HG03280 (cell line): ENCODE results near the gene RNF39.
"Not testable (repeated sequence)": the region's sequence is repeated elsewhere in the genome, so short reads cannot be mapped to it uniquely, and the experiment has no call there.

Source experiments
- ATAC-seq: cut with Tn5 transposase; IDR thresholded peaks from one replicate; pipeline ENCODE4 v1.9.1; 2021; ENCODE audit warnings: mild to moderate bottlenecking, moderate library complexity; ENCODE audit not compliant: unreplicated experiment

Gene RNF39

DNA sequence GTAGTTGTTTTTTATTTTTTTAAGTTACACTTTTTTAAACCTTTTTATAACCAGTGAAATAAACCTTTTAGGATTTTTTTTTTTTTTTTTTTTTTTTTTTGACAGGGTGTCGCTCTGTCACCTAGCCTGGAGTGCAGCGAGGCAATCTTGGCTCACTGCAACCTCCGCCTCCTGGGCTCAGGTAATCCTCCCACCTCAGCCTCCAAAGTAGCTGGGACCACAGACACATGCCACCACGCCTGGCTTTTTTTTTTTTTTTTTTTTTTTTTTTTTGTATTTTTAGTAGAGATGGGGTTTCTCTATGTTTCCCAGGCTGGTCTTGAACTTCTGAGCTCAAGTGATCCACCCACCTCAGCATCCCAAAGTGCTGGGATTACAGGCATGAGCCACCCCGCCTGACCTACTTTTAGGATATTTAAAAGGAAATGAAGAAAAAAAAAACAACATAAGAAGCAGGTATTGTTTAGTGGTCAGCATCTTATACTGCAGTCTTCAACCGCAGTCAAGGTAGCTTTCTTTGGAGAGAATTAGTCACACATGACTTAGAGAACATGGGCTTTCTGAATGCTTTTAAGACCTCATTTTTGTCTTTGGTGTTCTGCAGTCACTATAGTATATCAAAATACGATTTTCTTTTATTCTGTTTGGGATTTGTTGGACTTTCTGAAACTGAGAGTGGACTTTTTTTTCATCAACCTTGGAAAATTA is 12.9 kb downstream of the RNF39 start:
- no peak for ATAC-seq

DNA sequence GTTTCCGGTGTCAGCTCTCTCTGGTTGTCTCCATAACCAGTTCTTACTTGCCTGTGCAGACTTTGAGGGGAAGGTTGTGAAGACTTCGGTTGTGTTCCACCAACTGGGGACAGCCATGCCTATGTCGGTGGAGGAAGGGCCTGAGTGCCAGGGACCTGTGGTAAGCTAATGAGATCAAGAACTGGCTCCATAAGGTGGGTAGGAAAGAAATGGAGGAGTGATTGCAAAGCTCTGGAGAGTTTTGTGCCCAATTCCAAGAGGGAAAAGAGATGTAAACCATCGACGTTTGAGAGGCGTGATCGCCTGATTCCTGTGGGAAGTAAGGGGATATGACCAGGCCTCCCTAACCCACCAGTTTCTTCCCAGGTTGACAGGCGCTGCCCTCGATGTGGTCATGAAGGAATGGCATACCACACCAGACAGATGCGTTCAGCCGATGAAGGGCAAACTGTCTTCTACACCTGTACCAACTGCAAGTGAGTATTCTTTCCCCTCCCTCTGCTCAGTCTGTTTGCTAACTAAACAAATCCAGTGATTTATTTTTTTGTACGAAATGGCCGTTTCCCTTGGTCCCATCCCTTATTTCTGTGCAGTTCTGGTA is 13.6 kb downstream of the RNF39 start:
- no peak for ATAC-seq

DNA sequence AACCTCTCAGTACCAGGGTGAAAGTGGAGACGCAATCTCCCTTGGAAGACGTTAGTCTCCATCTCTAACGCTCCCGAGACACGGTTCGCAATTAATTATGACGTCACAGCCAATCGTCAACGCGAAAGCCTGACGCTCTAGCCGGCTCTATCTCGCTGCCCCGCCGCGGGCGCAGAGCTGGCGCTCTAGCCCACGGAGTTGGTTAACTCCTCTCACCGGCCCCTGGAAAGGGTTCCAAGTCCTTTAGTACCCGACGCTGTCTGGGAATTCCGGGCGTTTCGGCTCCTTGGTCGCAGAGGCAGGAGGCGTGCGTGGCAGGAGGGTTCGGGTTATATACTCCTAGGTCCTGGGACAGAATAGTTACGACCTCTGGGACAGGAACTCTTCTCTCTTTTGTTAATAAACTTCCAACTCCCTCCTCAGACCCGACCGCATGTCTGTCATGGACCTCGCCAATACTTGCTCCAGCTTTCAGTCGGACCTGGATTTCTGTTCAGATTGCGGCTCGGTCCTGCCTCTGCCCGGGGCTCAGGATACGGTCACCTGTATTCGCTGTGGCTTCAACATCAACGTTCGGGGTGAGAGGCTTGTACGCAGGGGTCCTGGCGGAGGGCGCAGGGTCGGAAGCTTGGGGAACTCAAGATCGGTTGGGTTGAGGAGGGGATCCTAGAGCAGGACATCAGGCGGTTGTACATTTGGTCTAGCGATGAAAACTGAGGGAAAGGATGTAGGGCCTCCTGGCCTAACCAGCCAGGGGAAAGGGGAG is 14.3 kb downstream of the RNF39 start, which contains the start of gene POLR1H:
POLR1H (plus strand) TSS at position 174 of the 766 bp plus-strand sequence; CDS start at position 434, 260 bp downstream.
- peak; percentile 95 for ATAC-seq

DNA sequence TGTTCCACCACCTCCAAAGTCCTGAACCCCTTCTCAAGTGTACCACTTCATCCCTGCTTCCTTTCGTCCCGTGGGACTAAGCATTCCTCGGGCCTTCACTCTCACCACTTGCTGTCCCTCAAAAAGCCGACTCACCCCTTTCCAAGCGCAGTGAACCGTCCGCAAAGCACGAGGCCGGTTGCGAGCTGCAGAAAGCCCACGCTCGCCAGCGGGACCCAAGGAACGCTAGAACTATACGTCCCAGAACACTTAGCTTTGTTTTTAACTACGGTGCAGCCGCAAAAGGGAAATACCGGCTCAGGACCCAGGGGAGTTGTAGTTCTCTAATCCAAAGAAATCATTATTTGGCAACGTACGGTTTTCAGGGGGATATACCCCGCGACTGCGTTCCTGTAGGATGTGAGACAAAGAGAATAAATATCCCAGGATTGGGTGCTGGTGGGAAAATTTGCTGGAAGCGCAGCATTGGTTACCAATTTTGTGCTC is 14.9 kb downstream of the RNF39 start:
- ATAC-seq = peak; percentile 17

DNA sequence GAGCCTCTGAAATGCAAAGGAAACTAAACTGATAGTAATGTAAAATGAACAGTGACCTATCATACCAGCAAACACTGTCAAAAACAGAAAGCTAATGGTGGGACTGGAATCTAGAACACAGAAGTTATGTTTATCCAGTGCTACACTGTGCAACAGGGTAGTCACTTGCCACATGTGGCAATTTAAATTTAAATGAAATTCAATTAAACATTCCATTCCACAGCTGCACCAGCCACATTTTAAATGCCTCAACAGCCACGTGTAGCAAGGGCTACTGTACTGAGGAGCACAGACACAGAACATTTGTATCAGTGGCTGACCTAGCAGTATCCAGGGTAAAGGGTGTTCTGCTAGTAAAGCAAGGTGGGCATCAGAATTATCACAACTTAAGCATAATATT is 20.1 kb downstream of the RNF39 start:
- ATAC-seq = no peak

DNA sequence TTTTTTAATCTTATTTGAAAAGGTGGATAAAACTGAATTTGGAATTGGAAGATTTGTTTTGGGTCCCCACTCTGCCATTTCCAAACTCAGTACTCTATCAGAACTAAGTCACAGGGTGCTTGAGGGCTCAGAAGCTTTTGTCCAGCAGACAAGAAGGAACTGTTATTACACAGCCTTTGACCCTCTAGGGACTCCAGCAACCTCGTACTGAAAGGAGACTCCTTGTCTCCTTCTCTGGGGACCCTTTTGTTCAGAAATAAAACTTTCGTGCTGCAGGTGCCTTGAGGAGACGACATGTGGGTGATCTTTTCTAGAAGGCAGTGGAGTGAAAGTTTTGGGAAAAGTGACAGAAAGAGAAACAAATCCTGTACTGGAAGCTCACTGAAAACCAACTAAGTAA is 21.9 kb downstream of the RNF39 start:
- no peak for ATAC-seq

DNA sequence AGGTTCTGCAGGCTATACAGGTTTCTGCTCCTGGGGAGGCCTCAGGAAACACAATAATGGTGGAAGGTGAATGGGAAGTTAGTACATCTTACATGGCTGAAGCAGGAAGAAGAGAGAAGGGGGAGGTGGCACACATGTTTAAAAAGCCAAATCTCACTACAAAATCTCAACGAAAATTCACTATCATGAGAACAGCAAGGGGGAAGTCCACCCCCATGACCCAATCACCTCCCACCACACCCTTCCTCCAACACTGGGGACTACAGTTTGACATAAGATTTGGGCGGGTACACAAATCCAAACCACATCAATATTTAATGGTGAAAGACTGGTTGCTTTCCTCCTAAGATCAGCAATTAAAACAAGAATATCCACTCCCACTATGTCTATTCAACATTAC is 28.3 kb downstream of the RNF39 start:
- ATAC-seq = no peak

DNA sequence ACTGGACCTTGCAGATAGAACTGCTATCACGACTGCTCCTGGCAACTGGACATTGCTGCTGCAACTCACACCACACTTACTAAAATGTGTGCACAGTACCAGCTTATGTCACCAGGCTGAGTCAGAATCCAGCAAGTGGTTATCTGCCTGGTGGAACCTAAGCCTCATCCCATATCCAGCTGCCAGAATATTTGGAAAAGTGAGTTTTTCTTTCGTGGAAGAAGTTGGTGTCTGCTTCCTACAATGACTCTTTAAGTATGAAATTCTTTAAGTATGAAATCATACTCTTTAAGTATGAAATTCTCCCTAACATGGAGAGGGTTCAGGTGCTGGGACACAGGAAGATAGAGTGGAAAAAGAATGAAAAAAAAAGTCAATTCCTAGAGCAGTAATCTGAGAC is 30.9 kb downstream of the RNF39 start:
- ATAC-seq = no peak

DNA sequence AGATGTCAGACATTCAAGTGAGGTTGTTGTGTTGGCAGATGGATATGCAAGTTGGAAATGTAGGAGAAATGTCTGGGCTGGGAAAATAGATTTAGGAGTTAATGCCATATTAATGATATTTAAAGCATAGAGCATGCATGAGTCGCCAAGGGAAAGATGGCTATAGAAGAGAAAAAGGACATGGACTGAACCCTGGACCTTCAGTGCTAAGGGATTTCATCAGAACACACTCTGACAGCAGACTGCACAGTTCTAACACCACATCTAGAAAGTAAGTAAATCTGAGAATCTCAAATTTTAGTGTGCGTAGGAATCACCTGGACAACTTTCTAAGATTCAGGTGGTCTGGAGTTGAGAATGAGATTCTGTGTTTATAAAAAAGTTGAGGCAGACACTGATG is 31.8 kb downstream of the RNF39 start:
- no peak for ATAC-seq

DNA sequence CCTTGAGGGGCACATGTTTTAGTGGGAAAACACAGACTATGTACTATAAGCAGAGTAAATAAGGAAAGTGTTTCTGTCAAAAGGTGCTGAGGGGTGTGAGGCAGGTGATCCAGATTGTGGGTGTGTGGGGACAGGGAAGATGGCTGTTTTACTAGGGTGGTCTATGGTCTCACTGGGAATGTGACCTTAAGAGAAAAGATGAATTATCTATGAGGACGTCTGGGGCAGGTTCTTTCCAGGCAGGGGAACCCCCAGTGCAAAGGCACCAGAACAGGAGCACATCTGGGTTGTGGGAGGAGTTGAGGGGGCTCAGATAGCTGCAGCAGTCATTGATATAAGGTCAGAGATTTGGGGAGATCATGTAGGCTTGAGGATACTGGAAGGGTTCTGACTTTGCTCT is 32.7 kb downstream of the RNF39 start:
- ATAC-seq = no peak

DNA sequence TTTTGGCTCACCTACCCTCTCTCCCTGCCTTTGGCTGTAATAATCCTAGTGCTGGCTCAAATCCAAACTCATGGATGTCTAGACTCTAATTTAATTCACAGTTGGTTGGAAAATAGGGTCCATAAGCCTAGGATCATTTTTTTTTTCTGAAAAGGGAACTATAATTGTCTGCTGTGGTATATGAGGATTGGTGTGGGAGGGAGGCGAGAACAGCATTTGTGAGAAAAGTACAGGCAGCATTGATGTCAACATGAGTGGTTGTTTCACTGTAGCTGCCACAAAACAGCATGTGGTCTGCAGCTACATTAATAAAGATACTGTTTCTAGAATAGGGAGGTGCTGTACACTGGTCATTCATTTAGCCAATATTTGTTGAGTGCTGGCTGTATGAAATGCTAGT is 33.1 kb downstream of the RNF39 start:
- no peak for ATAC-seq

DNA sequence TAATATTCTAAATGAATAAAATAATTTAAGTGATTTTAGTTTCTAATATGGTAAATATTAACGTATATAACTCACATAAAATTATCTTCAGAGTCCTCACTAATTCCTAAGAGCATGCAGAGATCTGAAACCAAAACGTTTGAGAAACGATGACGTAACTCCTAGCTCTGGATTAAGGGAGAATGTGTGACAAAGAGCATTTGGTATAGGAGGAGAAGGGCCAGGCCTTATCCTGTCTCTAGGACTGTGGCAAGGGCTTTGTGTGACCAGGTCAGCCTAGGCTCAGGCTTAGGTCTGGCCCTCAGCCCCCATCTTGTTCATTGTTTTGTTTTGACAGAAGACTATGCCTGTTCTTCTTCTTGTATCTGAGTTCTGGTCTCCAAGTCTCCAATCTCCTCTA is 33.7 kb downstream of the RNF39 start:
- ATAC-seq = no peak

DNA sequence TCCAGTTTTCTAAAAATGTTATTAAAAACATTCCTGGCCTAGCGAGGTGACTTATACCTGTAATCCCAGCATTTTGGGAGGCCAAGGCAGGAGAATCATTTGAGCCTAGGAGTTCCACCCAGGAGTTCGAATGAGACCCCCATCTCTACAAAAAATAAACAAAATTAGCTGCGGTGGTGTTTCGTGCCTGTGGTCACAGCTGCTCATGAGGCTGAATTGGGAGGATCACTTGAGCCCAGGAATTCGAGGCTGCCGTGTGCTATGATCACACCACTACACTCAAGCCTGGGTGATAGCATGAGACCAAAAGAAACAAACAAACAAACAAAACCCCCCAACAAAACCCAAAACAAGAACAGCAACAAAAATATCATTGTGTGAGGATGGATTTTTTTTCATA is 34.3 kb downstream of the RNF39 start:
- no peak for ATAC-seq

DNA sequence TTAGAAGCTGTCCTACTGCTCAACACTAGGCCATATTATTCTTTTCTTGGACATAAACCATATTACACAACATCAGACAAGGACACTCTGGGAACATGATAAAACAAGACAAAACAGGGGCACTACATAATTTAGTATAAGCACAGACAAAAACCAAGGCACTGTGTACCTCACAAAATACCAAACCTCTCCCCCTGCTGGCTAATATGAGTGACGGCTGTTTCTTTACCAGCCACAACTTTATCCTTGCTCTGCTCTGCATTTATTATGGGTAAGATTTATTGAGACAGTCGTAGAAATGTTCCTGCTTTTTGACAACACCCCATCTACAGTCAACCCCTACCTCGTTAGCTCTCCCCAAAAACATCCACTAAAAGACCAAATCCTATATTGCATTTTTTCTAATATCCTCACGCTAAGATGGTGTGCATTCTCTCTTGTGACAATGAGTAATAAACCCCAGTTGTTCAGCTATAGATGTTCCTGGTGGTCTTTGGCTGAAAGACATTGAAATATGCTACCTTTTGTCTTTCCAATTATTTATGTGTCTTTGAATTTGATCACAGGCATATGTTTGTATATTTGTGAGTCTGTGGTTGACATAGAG is 38.3 kb downstream of the RNF39 start:
- no peak for ATAC-seq

DNA sequence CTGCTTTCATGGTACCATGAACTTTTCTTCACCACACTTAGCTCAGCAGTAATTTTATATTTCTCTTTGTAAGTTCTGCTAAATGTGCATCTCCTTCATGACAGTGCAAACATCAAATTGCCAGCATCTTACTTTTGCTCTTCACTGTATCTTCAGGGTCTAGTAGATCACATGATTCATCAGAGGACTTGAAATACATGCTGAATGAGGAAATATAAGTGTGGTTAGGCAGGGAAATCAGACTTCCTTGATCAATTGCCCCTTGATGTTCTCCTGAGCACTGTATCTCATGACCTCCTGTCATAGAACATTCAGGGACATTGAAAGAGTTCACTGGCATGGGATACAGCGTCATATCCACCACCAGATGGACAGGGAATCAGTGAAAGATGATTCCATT is 39.8 kb downstream of the RNF39 start:
- ATAC-seq = no peak

DNA sequence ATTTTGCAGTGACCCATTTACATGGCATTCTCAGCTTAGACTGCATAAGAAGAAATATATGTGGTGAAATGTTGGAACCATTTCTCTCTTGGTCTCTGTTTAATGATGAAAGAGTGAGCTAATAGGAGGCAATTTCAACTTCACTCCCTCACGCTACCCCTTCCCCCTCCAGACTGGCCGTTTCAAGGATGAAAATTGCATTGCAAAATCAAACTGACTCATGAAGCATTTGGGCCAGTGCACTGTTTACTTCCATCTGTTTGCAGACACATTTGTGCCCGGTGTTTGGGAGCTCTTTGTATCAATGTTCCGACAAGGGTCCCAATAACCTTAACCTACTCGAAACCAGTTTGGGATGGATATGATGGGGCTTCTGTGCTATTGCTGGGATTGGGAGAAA is 42.1 kb downstream of the RNF39 start:
- ATAC-seq = not testable (repeated sequence)

DNA sequence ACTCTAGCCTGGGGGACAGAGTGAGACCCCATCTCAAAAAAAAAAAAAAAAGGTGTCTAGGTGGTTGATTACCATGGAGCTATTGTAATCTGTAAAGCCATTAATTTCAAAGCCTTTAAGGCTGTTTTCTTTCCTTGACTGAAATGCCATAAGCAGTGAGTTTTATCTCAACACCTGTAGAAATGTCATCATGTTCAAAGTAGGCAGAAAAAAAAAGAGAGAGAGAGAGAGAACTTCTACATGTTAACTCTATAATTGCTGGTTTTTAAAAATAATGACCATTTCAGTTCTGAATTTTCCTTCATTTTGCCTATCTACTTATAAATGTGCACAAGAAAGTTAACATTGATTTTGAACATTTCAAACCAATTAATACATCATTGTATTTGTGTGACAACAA is 44.2 kb downstream of the RNF39 start:
- no peak for ATAC-seq

DNA sequence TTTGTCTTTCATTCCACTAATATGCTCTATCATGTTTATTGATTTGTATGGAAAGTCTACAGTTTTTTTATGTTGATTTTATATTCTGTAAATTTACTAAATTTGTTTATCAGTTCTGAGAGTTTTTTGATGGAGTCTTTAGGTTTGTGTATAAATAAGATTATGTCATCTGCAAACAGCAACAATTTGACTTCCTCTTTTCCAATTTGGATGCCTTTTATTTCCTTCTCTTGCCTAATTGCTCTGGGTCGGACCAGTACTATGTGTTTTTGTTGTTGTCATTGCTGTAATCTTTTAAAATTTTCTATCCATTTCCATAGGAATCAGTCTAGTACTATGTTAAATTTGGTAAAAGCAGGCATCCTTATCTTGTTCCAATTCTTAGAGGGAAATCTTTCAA is 46.0 kb downstream of the RNF39 start:
- no peak for ATAC-seq

DNA sequence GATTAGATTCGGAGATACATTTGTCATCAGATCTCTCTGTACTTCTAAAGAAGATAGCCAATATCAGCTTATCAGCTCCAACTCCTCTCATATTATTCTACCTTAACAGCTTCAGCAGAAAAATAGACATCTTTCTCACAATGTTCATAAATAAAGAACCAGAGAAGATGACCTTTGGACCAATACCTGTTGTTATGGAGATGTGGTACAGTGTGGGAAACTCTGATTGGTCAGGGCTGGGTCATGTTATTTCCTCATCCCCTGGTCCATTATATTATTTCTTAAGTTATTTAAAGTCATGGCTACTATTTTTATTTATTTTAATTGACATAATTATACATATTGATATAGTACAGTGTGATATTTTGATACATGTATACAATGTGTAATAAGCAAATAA is 50.4 kb downstream of the RNF39 start:
- ATAC-seq = no peak

DNA sequence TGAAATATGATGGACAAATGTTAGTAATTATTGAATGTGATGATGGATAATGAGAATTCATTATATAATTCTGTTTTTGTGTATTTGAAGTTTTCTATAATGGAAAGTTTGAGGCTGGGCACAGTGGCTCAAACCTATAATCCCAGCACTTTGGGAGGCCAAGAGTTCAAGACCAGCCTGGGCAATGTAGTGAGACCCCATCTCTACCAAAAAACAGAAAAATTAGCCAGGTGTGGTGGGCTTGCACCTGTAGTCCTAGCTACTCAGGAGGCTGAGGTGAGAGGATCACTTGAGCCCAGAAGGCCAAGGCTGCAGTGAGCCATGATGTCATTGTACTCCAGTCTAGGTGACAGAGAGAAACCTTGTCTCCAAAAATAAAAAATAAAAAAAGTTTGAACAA is 52.9 kb downstream of the RNF39 start:
- ATAC-seq = not testable (repeated sequence)

DNA sequence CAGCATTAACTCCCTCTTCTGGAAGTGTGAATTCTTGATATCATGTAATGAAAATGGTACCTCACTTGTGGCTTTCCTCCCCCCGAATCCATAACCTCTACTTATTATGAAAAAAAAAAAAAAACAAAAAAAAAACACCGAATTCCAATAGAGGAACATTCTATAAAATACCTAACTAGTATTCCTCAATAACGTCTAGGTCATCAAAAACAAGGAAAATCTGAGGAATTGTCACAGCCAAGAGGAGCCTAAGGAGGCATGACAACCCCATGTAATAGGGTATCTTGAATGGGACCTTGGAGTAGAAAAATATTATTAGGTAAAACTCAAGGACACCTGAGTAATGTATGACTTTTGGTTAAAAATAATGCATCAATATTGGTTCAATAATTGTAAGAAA is 53.4 kb downstream of the RNF39 start:
- no peak for ATAC-seq

DNA sequence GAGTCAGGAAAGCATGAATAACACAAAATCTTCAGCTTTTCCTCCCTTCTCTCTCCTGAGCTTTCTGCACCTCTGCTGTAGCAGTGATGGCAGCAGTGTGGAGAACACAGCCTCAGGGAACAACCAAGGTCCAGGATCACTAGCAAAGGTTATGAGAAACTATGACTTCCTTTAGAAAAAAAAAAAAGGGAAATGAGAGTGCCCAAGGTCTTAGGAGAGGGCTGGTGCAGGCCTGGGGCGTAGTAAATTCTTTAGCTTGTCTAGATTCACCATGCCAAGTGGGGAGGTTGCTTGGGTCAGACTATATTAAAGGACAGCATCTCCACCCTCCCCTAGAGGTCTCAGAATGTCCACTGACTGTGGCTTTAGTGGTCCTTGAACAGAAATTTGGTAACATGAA is 54.9 kb downstream of the RNF39 start:
- no peak for ATAC-seq
